HG03097 (cell line): ENCODE results near the gene FBXL19.

ENCODE experiments used
- ATAC-seq: cut with Tn5 transposase; IDR thresholded peaks from one replicate; pipeline ENCODE4 v1.9.1; 2021; ENCODE audit not compliant: unreplicated experiment, low FRiP score

The FBXL19 gene

DNA sequence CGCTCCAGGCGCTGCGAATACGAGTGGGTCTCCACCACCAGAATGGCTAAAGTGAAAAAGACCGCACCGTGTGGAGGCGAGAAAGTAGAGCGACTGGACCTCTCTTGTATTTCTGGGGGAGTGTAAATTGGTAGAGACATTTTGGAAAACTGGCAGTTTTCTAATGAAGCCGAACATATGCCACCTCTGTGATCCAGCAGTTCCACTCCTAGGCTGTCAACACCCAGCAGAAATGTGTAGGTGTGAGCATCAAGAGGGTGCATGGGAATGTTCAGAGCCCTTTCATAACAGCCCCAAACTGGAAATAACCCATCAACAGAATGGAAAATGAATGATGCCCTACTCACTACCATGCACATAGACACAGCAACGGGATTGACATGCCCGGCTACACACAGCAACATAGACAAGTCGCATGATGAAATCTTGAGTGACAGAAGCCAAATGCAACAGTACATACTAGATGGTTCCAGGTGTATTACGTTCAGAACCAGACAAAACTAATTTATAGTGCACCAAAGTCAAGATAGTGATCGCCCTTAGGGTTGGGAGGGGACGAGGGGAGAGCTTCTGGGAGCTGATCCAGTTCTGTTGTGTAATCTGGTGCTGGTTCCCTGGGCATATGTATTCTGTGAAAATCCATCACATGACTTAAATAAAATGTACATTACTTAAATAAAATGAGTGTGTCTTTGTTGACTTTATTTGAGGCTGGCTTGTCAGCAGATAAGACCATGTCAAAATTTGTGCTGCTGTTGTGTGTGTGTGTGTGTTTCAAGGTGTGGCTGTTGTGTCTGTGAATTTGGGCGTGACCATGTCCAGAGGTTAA is 28.6 kb upstream of the FBXL19 start:
- ATAC-seq: no peak

DNA sequence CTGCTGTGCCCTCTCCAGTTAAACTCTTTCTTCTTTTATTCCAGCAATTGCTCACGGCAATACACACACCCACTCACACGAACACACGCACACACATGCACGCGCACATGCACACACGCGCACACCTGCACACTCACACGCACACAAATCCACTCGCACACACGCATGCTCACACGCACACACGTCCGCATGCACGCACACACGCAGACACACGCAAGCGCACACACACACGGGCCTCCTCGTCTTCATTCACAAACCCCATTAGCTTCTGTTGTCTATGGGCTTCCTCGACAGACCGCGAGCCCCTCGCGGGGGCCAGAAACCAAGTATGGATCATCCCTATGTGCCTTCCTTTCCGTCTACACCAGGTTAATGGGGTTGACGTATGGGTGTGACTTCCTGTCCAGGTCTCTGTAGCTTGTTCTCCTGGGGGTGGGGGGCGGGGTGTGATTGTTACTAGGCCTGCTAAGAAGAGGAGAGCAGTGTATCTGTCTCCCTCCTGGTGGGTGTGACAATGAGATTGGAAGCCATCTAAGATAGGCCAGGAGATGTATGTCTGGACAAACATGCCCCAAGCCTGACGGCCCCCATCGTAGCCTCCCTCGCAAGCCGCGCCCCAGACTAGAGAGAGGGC is 27.6 kb upstream of the FBXL19 start:
- no peak for ATAC-seq

DNA sequence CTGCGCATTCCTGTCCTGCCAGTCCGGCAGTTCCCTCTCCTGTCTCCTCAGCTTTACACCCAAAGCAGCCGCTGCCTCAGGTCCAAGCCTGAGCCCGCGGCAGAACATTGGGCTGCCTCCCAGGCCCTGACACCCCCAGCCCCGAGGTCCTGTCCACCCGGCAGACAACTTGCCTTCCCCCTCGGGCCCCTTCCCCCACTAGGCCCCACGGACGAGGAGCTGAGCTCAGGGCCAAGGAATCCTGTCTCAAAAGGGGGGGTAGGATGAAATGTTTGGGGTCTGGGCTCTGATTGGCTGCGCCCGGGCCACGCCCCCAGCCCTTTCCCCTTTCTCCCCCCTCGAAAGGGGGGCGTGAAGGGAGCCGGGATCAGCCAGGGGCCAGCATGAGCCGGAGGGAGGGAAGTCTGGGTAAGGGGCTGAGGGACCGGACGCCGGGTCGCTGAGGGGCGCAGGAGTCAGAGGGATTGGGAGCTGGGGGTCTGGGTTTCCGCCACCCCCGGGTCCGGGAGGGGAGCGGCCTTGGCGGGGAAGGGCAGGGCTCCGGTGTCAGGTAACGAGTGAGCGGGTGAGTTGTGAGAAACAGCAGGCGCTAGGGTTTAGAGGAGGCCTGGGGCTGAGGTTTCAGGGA is 27.0 kb upstream of the FBXL19 start, which contains the start of gene CTF1:
Gene CTF1 (plus strand): TSS at position 354 of the 628 bp plus-strand sequence. CDS start 30 bp downstream, at position 384.
- ATAC-seq: no peak

DNA sequence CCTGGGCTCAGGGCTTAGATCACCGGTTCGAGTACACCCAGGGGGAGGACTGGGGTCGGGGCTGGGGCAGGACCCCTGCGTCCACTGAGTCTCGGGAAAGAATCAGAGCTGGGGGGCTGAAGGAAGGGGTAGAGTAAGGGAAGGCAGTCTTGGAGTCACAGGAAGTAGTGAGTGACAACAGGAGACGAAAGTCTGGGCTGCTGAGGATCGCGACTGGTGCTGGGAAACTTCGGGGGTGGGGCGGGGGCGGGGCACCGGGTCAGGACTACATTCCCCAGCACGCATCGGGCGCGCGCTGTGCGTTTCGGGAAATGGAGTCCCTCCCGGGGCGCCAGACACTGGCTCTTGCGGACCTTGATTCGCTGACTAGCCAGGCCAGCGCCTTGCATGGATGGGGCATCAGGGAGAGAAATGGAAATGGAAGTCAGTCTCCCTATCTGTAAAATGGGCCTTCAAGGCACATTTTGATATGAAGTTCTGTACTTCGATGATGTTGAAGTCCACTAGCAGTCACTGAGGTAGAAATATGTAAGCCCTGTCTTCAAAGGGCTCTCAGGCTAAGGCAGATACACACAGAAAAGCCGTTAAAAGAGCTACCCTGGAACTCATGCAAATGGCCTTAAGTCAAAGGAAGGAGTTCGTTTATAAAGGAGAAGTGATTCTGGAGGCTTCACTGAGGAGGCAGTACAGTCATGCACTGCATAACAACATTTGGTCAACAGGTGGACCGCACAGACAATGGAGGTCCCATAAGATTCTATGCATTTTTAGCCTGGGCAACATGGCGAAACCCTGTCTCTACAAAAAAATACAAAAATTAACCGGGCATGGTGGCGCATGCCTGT is 26.3 kb upstream of the FBXL19 start:
- no peak for ATAC-seq

DNA sequence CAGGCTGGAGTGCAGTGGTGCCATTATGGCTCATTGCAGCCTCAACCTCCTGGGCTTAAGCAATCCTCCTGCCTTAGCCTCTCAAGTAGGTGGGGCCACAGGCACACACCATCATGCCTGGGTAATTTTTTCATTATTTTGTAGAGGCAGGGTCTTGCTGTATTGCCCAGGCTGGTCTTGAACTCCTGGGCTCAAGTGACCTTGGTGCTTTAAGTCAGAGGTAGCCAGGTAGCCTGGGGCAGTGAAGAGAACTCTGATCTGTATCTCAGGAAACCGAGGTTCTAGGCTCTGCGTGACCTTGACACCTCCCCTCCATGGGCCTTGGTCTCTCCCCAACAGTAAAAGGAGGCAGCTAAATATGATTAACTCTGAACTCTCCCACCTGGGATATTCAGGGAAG is 23.6 kb upstream of the FBXL19 start:
- ATAC-seq: no peak

DNA sequence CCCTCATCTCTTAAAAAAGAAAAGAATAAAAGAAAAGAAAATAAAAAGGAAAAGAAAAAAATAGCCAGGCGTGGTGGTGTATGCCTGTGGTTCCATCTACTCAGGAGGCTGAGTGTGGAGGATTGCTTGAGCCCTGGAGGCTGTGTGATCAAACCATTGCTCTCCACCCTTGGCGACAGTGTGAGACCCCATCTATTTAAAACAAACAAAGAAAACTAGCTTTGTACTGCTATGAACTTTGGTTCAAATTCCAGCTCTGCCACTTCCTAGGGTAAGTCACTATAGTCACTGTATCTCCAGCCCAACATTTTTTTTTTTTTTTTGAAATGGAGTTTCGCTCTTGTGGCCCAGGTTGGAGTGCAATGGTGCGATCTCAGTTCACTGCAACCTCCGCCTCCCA is 22.8 kb upstream of the FBXL19 start:
- ATAC-seq: no peak

DNA sequence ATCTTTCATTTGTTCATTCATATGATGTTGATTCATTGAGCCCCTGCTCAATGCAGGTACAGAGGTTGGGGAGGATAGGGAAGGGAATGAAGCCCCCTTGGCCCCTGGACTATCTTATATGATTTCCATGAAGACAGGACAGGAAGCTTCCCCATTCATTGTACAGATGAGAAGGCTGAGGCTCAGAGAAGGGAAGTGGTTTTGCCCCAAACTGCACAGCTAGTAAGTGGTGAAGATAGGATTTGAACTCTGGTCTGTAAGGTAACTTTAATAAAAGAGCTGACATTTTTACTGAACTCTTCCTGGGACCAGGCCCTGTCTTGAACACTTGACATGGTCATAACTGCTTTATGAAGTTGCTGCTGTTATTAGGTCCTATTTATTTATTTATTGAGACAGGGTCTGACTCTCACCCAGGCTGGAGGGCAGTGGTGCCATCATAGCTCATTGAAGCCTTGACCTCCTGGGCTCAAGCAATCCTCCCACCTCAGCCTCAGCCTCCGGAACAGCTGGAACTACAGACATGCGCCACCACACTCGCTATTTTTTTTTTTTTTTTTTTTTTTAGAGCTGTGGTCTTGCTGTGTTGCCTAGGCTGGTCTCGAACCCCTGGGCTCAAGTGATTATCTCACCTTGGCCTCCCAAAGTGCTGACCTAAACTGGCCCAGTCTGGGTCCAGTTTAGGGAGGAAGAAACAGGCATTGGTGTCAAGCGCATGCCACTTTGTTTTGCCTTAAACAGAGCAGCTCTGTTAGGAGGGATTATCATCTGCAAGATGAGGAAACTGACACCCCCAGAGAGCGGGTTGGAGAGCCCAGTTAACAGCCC is 22.0 kb upstream of the FBXL19 start:
- ATAC-seq: no peak

DNA sequence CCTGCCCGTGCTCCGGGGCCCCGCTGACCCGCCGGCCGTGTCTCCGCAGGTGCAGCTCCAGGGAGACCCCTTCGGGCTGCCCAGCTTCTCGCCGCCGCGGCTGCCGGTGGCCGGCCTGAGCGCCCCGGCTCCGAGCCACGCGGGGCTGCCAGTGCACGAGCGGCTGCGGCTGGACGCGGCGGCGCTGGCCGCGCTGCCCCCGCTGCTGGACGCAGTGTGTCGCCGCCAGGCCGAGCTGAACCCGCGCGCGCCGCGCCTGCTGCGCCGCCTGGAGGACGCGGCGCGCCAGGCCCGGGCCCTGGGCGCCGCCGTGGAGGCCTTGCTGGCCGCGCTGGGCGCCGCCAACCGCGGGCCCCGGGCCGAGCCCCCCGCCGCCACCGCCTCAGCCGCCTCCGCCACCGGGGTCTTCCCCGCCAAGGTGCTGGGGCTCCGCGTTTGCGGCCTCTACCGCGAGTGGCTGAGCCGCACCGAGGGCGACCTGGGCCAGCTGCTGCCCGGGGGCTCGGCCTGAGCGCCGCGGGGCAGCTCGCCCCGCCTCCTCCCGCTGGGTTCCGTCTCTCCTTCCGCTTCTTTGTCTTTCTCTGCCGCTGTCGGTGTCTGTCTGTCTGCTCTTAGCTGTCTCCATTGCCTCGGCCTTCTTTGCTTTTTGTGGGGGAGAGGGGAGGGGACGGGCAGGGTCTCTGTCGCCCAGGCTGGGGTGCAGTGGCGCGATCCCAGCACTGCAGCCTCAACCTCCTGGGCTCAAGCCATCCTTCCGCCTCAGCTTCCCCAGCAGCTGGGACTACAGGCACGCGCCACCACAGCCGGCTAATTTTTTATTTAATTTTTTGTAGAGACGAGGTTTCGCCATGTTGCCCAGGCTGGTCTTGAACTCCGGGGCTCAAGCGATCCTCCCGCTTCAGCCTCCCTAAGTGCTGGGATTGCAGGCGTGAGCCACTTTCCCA is 21.1 kb upstream of the FBXL19 start:
- no peak for ATAC-seq

DNA sequence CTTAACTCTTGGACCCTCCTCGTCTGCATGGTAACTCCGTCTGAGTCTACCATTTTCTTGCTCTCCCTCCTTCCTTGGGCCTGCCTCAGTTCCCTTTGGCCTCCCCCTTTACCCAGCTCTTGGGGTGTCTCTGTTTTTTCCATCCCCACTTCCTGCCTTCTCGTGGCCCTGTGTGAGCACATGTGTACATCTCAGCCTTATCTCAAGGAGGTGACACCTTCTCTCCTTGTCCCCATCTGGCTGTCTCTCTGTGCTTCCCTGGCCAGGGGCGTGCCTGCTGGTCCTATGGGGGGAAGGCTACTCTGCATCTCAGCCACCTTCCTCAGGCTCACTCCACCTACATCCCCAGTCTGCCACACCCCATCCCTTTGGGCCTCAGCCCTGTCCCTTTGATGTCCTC is 20.4 kb upstream of the FBXL19 start:
- ATAC-seq: no peak

DNA sequence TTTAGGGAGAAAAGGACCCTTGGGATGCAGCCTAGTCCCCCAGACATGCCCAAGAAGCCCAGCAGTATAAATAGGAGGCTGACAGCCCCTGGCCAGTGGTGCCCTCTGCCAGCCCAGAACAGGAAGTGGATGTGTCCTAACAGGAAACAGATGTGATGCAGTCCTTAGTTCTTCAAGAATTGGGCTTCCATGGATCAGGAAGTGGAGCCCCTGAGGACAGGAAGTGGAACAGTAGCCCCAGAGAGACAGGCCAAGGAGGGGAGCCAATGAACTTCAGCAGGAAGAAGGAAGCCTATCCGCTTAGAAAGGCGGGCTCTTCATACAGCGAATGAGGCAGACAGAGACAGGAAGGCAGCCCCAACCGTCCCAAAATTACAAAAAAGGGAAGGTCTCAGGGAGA is 19.8 kb upstream of the FBXL19 start:
- ATAC-seq: no peak

DNA sequence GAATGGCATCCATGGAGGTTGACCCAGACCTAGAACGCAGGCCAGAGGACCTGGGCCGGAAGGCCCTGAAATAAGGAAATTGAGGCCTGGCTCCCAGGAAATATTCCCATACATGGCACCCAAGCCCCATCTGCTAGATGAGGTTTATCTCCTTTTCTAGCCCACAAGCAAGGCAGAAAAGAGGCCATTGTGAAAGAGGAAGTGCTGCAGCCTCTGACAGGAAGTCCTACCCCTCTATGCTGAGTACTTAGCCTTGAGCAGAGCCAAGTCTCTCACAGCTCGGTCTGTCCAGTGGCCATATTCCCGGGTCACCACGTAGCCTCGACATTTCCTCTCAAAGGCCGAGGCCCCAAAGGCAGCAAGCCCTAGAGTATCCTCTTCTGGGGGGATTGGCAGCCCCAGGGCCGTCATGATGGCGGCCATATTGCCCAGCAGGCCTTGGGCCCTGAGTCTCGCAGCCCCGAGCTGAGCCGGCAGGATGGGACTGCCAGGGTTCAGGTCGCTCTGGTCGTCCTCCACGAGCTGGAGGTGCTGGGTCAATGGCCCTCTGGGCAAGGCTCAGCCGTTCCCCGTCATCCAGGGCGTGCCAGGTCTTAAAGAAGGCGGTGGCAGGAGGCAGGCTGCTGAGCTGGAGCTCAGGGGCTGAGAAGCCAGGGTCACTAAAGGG is 19.1 kb upstream of the FBXL19 start:
- ATAC-seq: no peak

DNA sequence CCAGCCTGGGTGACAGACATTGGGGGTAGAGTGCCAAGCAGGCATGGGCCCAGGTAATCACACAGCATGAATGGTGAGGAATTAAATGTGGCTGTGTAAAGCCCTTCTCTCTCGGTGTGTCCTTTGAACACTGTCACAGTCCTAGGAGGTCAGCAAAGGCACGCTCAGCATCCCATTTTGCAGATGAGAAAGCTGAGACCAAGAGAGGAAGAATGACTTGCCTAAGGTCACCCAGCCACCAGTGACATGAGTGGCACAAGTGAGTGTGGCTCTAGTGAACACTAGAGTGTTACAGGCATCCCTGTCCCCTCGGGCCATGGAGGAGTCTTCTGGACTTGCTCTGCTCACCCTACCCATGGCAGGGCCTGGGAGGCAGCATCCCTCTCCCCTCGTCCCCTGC is 16.3 kb upstream of the FBXL19 start:
- ATAC-seq: no peak

DNA sequence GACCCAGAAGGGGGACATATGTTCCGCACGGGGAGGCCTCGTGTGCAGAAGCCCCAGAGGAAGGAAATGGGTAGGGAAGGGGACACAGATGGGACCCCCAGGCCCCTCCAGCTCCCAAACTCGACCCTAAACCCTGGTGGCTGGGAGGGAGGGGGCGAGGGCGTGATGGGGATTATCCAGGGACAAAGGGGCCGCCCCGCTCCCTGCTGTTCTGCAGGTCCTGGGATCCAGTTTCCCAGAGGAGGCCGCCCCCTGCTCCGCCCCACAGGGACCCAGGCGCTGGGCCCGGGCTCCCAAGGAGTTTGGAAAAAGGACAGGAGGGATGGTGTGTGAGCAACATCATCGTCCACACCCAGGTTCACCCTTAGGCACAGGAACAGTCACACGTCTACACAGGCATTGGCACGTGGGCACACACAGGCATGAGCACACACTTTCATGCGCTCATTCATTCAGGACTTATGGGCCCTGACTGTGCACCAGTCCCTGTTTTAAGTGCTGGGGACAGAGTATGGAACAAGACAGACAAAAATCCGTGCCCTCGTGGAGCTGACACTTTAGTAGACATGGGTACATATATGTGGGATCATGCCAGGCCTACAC is 12.8 kb upstream of the FBXL19 start:
- ATAC-seq: no peak

DNA sequence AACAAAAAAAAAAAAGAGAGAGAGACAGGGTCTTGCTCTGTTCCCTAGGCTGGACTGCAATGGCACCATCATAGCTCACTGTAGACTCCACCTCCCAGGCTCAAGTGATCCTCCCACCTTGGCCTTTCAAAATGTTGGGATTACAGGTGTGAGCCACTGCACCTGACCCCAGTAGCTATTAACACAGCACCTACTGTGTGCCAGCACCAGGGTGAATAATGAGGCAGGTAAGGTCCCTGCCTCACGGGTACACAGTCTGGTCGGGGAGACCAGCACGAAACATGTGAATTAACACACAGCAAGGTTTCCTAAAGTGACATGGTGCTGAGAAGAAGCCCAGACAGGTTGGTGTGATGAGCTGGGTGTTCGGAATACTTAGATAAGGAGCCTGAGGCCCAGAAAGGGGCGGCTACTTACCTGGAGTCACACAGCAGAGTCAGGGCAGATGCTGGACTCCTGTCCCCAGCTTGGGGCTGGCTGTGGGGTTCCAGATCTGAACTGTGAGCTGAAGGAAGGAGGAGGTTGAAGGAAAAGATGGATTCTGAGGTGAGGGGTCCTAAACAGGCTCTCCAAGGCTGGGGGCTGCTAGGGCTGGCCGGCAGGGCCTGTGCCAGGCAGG is 10.5 kb upstream of the FBXL19 start:
- no peak for ATAC-seq

DNA sequence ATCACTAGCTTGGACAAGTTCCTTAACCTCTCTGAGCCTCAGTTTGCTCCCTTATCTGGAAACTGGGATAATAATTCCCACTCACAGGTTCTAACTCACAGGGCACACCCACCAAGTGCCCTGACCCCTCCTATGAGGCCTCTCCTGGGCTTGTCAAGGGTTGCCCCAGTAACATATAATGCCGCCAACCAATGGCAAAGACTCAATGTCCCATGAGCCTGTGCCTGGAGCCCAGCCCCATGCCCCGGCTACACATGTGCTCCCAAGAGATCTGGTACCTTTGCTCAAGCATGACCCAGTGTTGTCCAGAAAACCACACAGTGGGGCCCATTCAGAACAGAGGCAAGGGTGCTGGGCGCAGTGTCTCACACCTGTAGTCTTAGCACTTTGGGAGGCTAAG is 8.5 kb upstream of the FBXL19 start:
- no peak for ATAC-seq

DNA sequence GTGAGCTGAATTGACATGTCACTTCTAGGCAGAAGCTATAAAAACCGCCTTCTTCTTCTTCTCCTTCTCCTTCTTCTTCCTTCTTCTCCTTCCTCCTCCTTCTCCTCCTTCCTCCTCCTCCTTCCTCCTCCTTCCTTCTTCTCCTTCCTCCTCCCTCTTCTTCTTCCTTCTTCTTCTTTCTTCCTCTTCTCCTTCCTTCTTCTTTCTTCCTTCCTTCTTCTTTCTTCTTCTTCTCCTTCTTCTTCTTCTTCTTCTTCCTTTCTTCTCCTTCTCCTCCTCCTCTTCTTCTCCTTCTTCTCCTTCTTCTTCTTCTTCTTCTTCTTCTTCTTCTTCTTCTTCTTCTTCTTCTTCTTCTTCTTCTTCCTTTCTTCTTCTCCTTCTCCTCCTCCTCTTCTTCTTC is 4.8 kb upstream of the FBXL19 start:
- ATAC-seq: no peak

DNA sequence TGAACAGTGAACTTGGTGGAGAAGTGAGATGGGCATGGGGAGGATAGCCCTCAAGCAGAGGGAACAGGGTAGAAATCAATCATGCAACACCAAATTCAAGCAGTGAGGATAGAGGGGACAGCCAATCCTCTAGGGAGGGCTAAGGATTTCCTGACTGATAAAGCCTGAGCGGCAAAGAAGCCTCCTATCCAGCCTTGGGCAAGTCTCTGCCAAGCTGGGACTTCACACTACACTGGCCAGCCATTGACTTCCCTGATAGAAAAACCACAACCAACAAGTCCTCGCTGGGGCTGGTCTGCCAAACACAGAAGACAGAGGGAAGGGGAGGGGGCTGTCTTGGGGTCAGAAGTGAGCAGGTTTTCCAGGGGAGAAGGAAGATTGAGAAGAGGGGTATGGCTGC is 2.5 kb upstream of the FBXL19 start:
- ATAC-seq: no peak

DNA sequence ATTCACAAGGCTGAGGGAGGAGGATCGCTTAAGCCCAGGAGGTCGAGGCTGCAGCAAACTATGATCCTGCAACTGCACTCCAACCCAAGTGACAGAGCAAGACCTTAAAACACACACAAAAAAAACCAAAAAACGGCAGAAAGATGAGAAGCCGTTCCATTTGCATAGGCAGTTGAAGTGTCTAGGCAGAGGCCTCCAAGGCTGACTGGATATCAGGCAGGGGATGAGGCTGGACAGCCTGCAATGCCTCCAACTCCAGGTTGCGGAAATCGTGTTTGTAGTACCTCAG is 2.0 kb upstream of the FBXL19 start:
- ATAC-seq: no peak
